HepG2 (cell line): ENCODE results near the gene LAMB3.

Experiments used
- AHDC1 ChIP-seq: sonication (generic); formaldehyde crosslinking; IDR thresholded peaks from 2 replicates; pipeline ENCODE4 v1.5.1; 2020; ENCODE audit warnings: mild to moderate bottlenecking, missing genetic modification reagents, borderline replicate concordance
- CTCF ChIP-seq: sonication (generic); formaldehyde crosslinking; IDR thresholded peaks from 2 replicates; pipeline ENCODE4 v1.5.0; 2020; ENCODE audit warnings: mild to moderate bottlenecking, missing genetic modification reagents, moderate library complexity
- GABPB1 ChIP-seq: IDR thresholded peaks from 2 replicates; pipeline ENCODE4 v1.6.1; 2016; ENCODE audit warnings: mild to moderate bottlenecking, missing genetic modification reagents, moderate library complexity, missing compliant biosample characterization
- MEIS2 ChIP-seq: sonication (generic); formaldehyde crosslinking; IDR thresholded peaks from 2 replicates; pipeline ENCODE4 v1.9.0; 2021; ENCODE audit warnings: mild to moderate bottlenecking, missing genetic modification reagents
- POLR2AphosphoS5 ChIP-seq: IDR thresholded peaks from 2 replicates; pipeline ENCODE4 v1.6.1; 2012; ENCODE audit warnings: low read depth, low read length
- ZNF335 ChIP-seq: sonication (generic); formaldehyde crosslinking; IDR thresholded peaks from 2 replicates; pipeline ENCODE4 v1.4.0; 2020; ENCODE audit warnings: missing genetic modification reagents
- TF ChIP-seq, protein P1 (sequence below): IDR thresholded peaks from 2 replicates; pipeline ENCODE4 v1.4.0; 2020; ENCODE audit warnings: mild to moderate bottlenecking, missing genetic modification reagents

GRCh38 chr1:209617755-209618154, 34.5 kb downstream of the LAMB3 start:
- TF ChIP-seq GABPB1 (CRISPR knock-in tag) (no peak), POLR2AphosphoS5 (no peak), CTCF (CRISPR knock-in tag) (no peak), AHDC1 (CRISPR knock-in tag) (no peak), ZNF335 (CRISPR knock-in tag) (no peak), MEIS2 (CRISPR knock-in tag) (no peak)
- TF ChIP-seq, protein P1, sequence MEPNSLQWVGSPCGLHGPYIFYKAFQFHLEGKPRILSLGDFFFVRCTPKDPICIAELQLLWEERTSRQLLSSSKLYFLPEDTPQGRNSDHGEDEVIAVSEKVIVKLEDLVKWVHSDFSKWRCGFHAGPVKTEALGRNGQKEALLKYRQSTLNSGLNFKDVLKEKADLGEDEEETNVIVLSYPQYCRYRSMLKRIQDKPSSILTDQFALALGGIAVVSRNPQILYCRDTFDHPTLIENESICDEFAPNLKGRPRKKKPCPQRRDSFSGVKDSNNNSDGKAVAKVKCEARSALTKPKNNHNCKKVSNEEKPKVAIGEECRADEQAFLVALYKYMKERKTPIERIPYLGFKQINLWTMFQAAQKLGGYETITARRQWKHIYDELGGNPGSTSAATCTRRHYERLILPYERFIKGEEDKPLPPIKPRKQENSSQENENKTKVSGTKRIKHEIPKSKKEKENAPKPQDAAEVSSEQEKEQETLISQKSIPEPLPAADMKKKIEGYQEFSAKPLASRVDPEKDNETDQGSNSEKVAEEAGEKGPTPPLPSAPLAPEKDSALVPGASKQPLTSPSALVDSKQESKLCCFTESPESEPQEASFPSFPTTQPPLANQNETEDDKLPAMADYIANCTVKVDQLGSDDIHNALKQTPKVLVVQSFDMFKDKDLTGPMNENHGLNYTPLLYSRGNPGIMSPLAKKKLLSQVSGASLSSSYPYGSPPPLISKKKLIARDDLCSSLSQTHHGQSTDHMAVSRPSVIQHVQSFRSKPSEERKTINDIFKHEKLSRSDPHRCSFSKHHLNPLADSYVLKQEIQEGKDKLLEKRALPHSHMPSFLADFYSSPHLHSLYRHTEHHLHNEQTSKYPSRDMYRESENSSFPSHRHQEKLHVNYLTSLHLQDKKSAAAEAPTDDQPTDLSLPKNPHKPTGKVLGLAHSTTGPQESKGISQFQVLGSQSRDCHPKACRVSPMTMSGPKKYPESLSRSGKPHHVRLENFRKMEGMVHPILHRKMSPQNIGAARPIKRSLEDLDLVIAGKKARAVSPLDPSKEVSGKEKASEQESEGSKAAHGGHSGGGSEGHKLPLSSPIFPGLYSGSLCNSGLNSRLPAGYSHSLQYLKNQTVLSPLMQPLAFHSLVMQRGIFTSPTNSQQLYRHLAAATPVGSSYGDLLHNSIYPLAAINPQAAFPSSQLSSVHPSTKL (CRISPR knock-in tag), result no peak
